Epithelial cell of proximal tubule (primary cell): ENCODE data around the gene TSHZ3. TPM values are rescaled to one million over a fixed set of nuclear protein-coding genes. Genes with fewer than 3 reads are reported as not detected.
A peak's percentile ranks its signal among the peaks of the same experiment; 100 is the strongest.

Source experiments
- DNase-seq: peaks from one replicate; pipeline ENCODE4 v3.0.0-alpha.2; 2011; ENCODE audit warnings: low read depth
- H3K4me3 ChIP-seq: 2 replicates; pipeline ENCODE4 v1.5.1; 2011; ENCODE audit warnings: low read depth, mild to moderate bottlenecking, low read length
- CTCF ChIP-seq: conservative IDR thresholded peaks from 2 replicates; pipeline ENCODE4 v1.5.1; 2012; ENCODE audit warnings: low read depth, mild to moderate bottlenecking, low read length
- total RNA-seq: library from RNA; depleted of rRNA; stranded (reverse); fragments of >200 nt; gene quantifications from 2 replicates; pipeline ENCODE4 v1.2.3, GENCODE V29; 2015

Gene TSHZ3
- total RNA-seq, 1 donor from 2014 or later = 0.12 TPM

GRCh38 chr19:31354799-31355664 is 5.8 kb upstream of the TSHZ3 start:
- no peak for DNase-seq
- H3K4me3 ChIP-seq = no peak overlapping the region
- TF ChIP-seq CTCF = no peak

GRCh38 chr19:31354316-31354715 is 5.1 kb upstream of the TSHZ3 start:
- no peak overlapping the region for H3K4me3 ChIP-seq
- DNase-seq = no peak
- no peak for TF ChIP-seq CTCF

GRCh38 chr19:31353833-31354232 is 4.6 kb upstream of the TSHZ3 start:
- TF ChIP-seq CTCF = no peak
- H3K4me3 ChIP-seq = no peak overlapping the region
- DNase-seq = no peak

- no peak overlapping the region for H3K4me3 ChIP-seq
- no peak for TF ChIP-seq CTCF
These were observed 3.8 kb upstream of the TSHZ3 start for GRCh38 chr19:31352782-31353651.

GRCh38 chr19:31352296-31352781 is 3.1 kb upstream of the TSHZ3 start:
- no peak overlapping the region for H3K4me3 ChIP-seq
- no peak for DNase-seq
- TF ChIP-seq CTCF = no peak

More at GRCh38 chr19:31352782-31353651, 3.8 kb upstream of the TSHZ3 start:
- no peak for DNase-seq

GRCh38 chr19:31351855-31352195 is 2.6 kb upstream of the TSHZ3 start:
- H3K4me3 ChIP-seq = peak overlapping the region; percentile 63
- no peak for TF ChIP-seq CTCF
- DNase-seq = no peak
